KG1 (cell line): Measurements from ENCODE around the gene FOXA2.

Experiments
- DNase-seq: peaks from one replicate; lab custom pipeline; 2025; lab: John Stamatoyannopoulos, UW

Gene FOXA2

GRCh38 chr20:22536141-22536828, 48.1 kb downstream of the FOXA2 start:
- DNase-seq: no peak

- no peak for DNase-seq
Observed at GRCh38 chr20:22535483-22535882, 48.9 kb downstream of the FOXA2 start.

DNA sequence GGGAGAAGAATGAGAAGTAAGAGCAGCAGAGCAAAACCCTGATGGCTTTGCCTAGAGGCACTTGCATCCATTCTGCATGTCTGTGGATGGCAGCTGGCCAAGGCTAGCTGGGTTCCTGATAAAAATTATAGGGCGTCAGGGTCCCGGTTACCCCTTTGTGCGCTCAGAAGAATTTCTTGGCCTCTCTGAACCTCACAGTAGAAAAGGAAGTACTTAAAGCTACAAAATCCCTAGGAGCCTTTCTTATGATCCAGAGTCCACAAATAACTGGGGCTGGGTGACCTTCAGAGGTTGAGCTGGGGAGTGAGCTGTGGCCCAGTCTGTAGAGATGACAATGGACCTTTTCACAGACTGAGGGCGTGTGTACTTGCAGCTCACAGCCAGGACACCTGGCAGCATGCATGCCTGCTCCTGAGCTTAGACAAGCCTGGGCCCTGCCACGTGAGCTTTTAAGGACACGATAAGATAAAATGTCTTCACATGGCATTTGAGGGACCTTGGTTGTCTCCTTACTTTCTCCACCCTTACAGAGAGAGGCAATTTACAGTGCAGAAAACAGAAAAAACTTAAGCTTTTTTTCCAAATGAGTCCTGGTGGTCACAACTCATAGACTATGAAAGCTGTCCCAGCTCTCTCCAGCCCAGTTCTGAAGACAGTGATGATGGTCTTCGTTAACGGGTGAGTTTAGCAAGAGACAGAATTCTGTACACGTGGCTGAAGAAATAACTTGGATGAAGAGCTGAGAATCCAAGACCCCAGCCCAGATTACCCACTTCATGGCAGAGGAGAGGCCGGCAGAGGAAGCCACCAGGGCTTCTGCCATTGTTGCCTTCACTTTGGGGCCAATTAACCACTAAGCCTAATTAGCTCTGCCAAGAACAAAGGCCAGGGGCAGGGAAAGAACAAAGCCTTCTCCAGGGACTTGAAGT, 50.3 kb downstream of the FOXA2 start:
- no peak for DNase-seq

DNA sequence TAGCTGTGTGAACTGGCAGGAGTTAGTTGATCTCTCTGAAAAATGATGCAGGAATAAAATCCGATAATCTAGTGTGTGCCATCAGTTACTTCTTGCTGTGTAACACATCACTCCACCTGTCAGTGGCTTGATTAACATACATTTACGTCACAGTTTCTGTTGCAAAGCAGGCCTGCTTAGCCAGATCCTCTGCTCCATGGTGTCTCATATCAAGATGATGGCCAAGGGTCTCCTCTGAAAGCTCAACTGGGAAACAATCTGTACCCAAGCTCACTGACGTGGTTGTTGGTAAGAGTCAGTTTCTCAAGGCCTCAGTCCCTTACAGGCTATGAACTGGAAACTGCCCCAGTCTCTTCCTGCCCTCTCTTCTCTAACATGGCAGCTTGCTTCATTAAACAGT, 51.8 kb downstream of the FOXA2 start:
- no peak for DNase-seq

- no peak for DNase-seq
Observed at GRCh38 chr20:22531756-22532155, 52.6 kb downstream of the FOXA2 start.

DNA sequence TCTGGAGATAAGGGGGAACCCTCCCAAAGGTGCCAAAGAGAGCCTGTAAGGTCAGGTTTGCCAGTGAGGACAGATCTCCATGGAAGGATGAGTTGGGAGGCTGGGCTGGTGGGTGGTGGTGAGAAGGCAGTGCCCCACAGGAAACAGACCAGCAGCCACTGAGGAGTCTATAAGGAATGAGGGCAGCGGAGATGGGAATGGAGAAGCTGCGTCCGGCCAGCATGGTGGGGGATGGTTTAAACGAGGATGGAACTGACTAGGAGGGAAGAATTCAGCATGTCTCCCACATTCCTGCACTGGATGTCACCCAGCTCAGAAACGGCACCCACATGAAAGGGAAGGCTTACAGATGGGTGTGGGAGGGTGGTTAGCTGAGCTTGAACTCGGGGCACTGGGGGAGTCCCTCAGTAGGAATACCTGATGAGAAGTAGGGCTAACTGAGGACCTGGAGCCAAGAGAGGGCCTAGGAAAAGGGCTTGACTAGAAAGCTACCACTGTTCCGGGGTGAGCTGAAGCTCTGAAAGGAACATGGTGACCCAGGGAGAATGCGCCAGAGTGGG, 53.2 kb downstream of the FOXA2 start:
- no peak for DNase-seq
